Keratinocyte (primary cell): ENCODE data around the gene OLFM3.

Source experiments
- EZH2 ChIP-seq: IDR thresholded peaks from one replicate; pipeline ENCODE4 v1.6.1; 2012; ENCODE audit warnings: inconsistent platforms, mild to moderate bottlenecking, low read length, moderate library complexity
- TF ChIP-seq, protein P1 (sequence below), 3 experiments: IDR thresholded peaks in 1 of 3; conservative IDR thresholded peaks in 1 of 3; optimal IDR thresholded peaks in 1 of 3; 2 replicates in 2 of 3; 3 replicates in 1 of 3; pipeline versions ENCODE3 to v1.5.1; 2011; ENCODE audit warnings: low read length in 3 of 3, mild to moderate bottlenecking in 3 of 3, moderate library complexity in 2 of 3, control low read depth in 1 of 3, inconsistent platforms in 1 of 3; ENCODE audit not compliant: insufficient read depth in 2 of 3; ENCODE audit errors: extremely low read depth in 1 of 3

DNA sequence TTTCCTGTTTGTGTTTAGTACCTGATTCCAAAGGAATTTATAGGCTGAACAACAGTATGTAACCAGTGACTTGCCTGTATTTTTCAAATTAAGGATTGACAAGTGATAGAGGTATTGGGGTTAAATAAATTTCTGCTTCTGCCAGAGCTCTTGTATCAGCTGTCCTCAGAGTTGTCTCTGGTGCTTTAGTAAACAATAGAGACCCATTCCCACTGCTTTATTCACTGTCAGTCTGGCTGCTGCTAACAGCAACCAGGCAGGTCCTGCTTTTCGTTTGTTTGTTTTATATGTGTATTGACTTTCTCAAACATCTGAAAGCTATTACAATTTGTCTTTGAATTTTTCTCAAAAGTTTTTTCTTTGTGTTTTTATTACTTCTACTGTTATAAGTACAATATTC is 76.1 kb downstream of the OLFM3 start:
- TF ChIP-seq, protein P1, sequence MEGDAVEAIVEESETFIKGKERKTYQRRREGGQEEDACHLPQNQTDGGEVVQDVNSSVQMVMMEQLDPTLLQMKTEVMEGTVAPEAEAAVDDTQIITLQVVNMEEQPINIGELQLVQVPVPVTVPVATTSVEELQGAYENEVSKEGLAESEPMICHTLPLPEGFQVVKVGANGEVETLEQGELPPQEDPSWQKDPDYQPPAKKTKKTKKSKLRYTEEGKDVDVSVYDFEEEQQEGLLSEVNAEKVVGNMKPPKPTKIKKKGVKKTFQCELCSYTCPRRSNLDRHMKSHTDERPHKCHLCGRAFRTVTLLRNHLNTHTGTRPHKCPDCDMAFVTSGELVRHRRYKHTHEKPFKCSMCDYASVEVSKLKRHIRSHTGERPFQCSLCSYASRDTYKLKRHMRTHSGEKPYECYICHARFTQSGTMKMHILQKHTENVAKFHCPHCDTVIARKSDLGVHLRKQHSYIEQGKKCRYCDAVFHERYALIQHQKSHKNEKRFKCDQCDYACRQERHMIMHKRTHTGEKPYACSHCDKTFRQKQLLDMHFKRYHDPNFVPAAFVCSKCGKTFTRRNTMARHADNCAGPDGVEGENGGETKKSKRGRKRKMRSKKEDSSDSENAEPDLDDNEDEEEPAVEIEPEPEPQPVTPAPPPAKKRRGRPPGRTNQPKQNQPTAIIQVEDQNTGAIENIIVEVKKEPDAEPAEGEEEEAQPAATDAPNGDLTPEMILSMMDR (optimal IDR thresholded peaks at IDR 0.05 in 1 of 3, IDR thresholded peaks at IDR 0.05 in 1 of 3, conservative IDR thresholded peaks at IDR 0.05 in 1 of 3; ENCODE audit: extremely low read depth in 1 of 3, insufficient read depth in 2 of 3, low read length in 3 of 3): no peak
- TF ChIP-seq EZH2: no peak
